22Rv1 (cell line): ENCODE measurements around the gene SERTAD3.

Source experiments
- H3K27ac ChIP-seq: fragments of 450-650 bp; 2 replicates; pipeline ENCODE4 v1.5.1; 2017
- CTCF ChIP-seq: fragments of 450-650 bp; IDR thresholded peaks from 2 replicates; pipeline ENCODE4 v1.5.1; 2017; ENCODE audit warnings: mild to moderate bottlenecking
- ZFX ChIP-seq: fragments of 450-650 bp; IDR thresholded peaks from 2 replicates; pipeline ENCODE4 v1.6.1; 2017; ENCODE audit warnings: antibody characterized with exemption, borderline replicate concordance

Gene SERTAD3

GRCh38 chr19:40398417-40399131, 45.6 kb downstream of the SERTAD3 start:
- TF ChIP-seq CTCF (no peak), ZFX (no peak)
- H3K27ac ChIP-seq, result no peak overlapping the region

- TF ChIP-seq ZFX, result no peak
- no peak for TF ChIP-seq CTCF
- H3K27ac ChIP-seq, result no peak overlapping the region
Measured at GRCh38 chr19:40397568-40397906, 46.6 kb downstream of the SERTAD3 start.

GRCh38 chr19:40396886-40397567, 47.1 kb downstream of the SERTAD3 start:
- no peak overlapping the region for H3K27ac ChIP-seq
- TF ChIP-seq ZFX (no peak), CTCF (no peak)

GRCh38 chr19:40395956-40396355, 48.2 kb downstream of the SERTAD3 start:
- no peak for TF ChIP-seq ZFX
- TF ChIP-seq CTCF, result no peak
- H3K27ac ChIP-seq, result no peak overlapping the region

- no peak overlapping the region for H3K27ac ChIP-seq
- TF ChIP-seq ZFX, result no peak
- TF ChIP-seq CTCF, result no peak
Measured at GRCh38 chr19:40394816-40395210, 49.3 kb downstream of the SERTAD3 start.

- H3K27ac ChIP-seq, result no peak overlapping the region
- TF ChIP-seq ZFX (no peak), CTCF (no peak)
Measured at GRCh38 chr19:40393894-40394815, 50.0 kb downstream of the SERTAD3 start.
